Measurements from ENCODE around the gene FRMD4A. TPM values are rescaled to one million over a fixed set of nuclear protein-coding genes. Genes with fewer than 3 reads are reported as not detected.

The FRMD4A gene
- total and polyA plus RNA-seq, 10 of the 15 experiments (the other 5 are each of a cell fraction or from before 2014, with no cell fraction given): 17.8 to 75.2 (median 39.1) TPM

DNA sequence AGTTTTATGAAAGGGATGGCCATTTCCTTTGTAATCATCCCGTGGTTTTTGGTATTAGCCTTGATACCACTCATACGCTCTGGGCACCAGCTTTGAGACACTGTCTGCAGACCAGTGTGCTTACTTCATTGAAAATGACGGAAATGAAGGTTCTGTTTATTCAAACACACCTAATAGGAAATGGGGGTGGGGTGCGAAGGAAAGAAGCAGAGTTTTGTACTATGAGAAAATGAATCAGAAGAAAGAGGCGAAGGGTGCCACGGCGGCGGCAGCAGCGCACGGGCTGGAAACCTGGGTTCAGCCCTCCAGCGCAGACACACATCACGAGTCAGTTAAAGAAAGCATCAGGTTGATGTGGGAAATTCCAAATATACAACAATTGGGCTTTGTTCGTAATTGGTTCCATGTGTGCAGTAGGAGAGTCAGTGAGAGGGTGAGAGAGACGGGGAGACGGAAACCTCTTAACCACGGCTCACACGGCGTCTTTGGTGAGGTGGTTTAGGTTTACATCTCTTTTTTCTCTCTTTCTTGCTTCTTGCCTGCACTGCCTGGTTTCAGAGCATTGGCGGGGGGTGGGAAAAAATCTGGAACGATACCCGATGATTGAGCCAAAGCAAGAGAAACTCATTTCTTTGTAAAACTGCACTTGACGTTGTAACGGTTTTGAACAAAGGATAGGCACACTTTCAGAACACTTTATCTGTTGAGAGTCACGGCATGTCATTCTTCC is 321.2 kb downstream of the FRMD4A start (continued):
- TF ChIP-seq ATF2 (IDR thresholded peaks at IDR 0.05; ENCODE audit: low read length): peak; percentile 67
- TF ChIP-seq PRDM15 (CRISPR knock-in tag; IDR thresholded peaks at IDR 0.05): no peak
- no peak for TF ChIP-seq SPI1 (IDR thresholded peaks at IDR 0.05; ENCODE audit: borderline replicate concordance, insufficient read depth, low read depth, low read length)
- no peak for TF ChIP-seq POLR2AphosphoS2 (IDR thresholded peaks at IDR 0.05; ENCODE audit: low read depth, low read length)

DNA sequence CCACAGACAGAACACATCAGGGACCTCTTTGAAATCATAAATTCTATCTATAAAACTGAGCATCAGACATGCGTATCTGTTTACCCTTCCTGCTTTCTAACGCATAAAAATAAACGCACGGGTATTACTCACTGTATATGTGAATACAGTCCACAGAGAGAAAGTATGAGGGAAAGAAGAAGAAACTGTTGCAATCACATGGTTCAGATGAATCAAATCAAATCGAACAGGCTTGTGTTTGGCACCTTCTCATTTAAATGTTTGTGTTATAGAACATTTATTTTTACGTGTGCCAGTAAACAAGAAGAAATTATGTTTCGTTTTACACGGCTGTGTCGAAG is 322.0 kb downstream of the FRMD4A start:
- Histone ChIP-seq H3K79me2 (ENCODE audit: control insufficient read depth, insufficient read depth, low read length) (peaks cover 39% of the 10 kb centered on the region), H3K4me1 (ENCODE audit: control insufficient read depth, insufficient read depth, low read length) (peaks cover 11% of the 10 kb centered on the region), H3K9me3 (replicated peaks; ENCODE audit: control insufficient read depth, insufficient read depth, low read length) (no peaks in the 10 kb centered on the region; the same call in 2 of the 3 replicates), H4K20me1 (ENCODE audit: control insufficient read depth, insufficient read depth) (no peaks in the 10 kb centered on the region), H3K4me2 (ENCODE audit: control insufficient read depth, insufficient read depth) (peak overlapping the region; percentile 68), H3K36me3 (ENCODE audit: control insufficient read depth in 2 of 2, insufficient read depth in 2 of 2, low read length in 1 of 2) (no peaks in the 10 kb centered on the region), H2AFZ (ENCODE audit: control insufficient read depth, low read depth, low read length) (no peak overlapping the region), H3K4me3 (peak overlapping the region; percentile 25; the same call in 1 of the 2 replicates), H3K9ac (ENCODE audit: control insufficient read depth, insufficient read depth, low read length) (peak overlapping the region; percentile 47), H3K27me3 (replicated peaks in 1 of 2; ENCODE audit: control insufficient read depth in 2 of 2, insufficient read depth in 2 of 2, low read length in 1 of 2) (peaks cover 0 to 3% of the 10 kb centered on the region in 2 experiments; a peak in 1 of 4 replicates), H3K27ac (ENCODE audit: control insufficient read depth, insufficient read depth) (peak overlapping the region; percentile 72)
- ChIA-PET CTCF (no interaction called here), SMC1A (ENCODE audit: uncharacterized antibody, unreplicated experiment) (interaction anchor here (0.7 to 5.9 kb wide), 6 partner anchors 14 to 232 kb away, joined by 3 to 70 read pairs (median 8); no protein-coding TSS in a partner anchor), RAD21 (ENCODE audit: unreplicated experiment) (interaction anchor here (0.8 to 2.9 kb wide), 10 partner anchors 11 to 301 kb away, joined by 3 to 20 read pairs (median 4); no protein-coding TSS in a partner anchor), POLR2A (interaction anchor here (0.6 to 2.1 kb wide), 6 partner anchors 15 to 249 kb away, joined by 3 to 9 read pairs (median 4); no protein-coding TSS in a partner anchor)
- no TSS peak for BruUV-seq (replicated peaks)
- DNase-seq (ENCODE audit: low read depth, low spot score) (no peak), FAIRE-seq (no peak), ATAC-seq (no peak)
- no peak for TF ChIP-seq TAF1 (IDR thresholded peaks at IDR 0.05; ENCODE audit: borderline replicate concordance, low read depth, low read length)
- TF ChIP-seq POLR2AphosphoS5 (IDR thresholded peaks at IDR 0.05; ENCODE audit: low read length): peak; percentile 1; the same call in 1 of the 2 replicates
- TF ChIP-seq, protein P1, sequence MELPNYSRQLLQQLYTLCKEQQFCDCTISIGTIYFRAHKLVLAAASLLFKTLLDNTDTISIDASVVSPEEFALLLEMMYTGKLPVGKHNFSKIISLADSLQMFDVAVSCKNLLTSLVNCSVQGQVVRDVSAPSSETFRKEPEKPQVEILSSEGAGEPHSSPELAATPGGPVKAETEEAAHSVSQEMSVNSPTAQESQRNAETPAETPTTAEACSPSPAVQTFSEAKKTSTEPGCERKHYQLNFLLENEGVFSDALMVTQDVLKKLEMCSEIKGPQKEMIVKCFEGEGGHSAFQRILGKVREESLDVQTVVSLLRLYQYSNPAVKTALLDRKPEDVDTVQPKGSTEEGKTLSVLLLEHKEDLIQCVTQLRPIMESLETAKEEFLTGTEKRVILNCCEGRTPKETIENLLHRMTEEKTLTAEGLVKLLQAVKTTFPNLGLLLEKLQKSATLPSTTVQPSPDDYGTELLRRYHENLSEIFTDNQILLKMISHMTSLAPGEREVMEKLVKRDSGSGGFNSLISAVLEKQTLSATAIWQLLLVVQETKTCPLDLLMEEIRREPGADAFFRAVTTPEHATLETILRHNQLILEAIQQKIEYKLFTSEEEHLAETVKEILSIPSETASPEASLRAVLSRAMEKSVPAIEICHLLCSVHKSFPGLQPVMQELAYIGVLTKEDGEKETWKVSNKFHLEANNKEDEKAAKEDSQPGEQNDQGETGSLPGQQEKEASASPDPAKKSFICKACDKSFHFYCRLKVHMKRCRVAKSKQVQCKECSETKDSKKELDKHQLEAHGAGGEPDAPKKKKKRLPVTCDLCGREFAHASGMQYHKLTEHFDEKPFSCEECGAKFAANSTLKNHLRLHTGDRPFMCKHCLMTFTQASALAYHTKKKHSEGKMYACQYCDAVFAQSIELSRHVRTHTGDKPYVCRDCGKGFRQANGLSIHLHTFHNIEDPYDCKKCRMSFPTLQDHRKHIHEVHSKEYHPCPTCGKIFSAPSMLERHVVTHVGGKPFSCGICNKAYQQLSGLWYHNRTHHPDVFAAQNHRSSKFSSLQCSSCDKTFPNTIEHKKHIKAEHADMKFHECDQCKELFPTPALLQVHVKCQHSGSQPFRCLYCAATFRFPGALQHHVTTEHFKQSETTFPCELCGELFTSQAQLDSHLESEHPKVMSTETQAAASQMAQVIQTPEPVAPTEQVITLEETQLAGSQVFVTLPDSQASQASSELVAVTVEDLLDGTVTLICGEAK (IDR thresholded peaks at IDR 0.05; ENCODE audit: borderline replicate concordance): peak; percentile 6; the same call in 1 of the 2 replicates
- in situ Hi-C loops (cut with MboI): no loop called here
- intact Hi-C loops (cut with micrococcal nuclease; ENCODE audit: unreplicated experiment): loop anchor here (1.0 to 5.0 kb wide), 7 partner anchors 12 to 221 kb away; no protein-coding TSS in a partner anchor
- 51% methylated on average over 9 of the region's 9 CpGs for WGBS (ENCODE audit: insufficient coverage, insufficient replicate concordance, low lambda C conversion rate, missing lambda C conversion rate)

All from GM12878 (cell line).